ENCODE data around the gene PIK3AP1. TPM values are rescaled to one million over a fixed set of nuclear protein-coding genes. Genes with fewer than 3 reads are reported as not detected.

Gene PIK3AP1
- total RNA-seq, 1 donor from 2014 or later, result 1.3 TPM

GRCh38 chr10:96616961-96617360 is 103.4 kb downstream of the PIK3AP1 start:
- H3K27me3 Mint-ChIP-seq (ENCODE audit: low read depth), result no peaks in the 10 kb centered on the region
- H3K9me3 Mint-ChIP-seq, result no peaks in the 10 kb centered on the region
- H3K36me3 Mint-ChIP-seq (ENCODE audit: low read depth), result no peaks in the 10 kb centered on the region
- TF ChIP-seq CTCF (conservative IDR thresholded peaks at IDR 0.05), result no peak
- no peak overlapping the region for H3K4me3 Mint-ChIP-seq
- no peak overlapping the region for H3K27ac Mint-ChIP-seq (ENCODE audit: unreplicated experiment)
- H3K4me1 Mint-ChIP-seq, result peaks cover 13% of the 10 kb centered on the region
- no peak for DNase-seq (ENCODE audit: low read depth, low spot score)

GRCh38 chr10:96614515-96614914 is 105.8 kb downstream of the PIK3AP1 start:
- no peak for TF ChIP-seq CTCF (conservative IDR thresholded peaks at IDR 0.05)
- H3K4me1 Mint-ChIP-seq, result peaks cover 17% of the 10 kb centered on the region
- DNase-seq (ENCODE audit: low read depth, low spot score), result no peak
- no peak overlapping the region for H3K4me3 Mint-ChIP-seq
- no peak overlapping the region for H3K27ac Mint-ChIP-seq (ENCODE audit: unreplicated experiment)
- no peaks in the 10 kb centered on the region for H3K36me3 Mint-ChIP-seq (ENCODE audit: low read depth)
- no peaks in the 10 kb centered on the region for H3K9me3 Mint-ChIP-seq
- H3K27me3 Mint-ChIP-seq (ENCODE audit: low read depth), result no peaks in the 10 kb centered on the region

GRCh38 chr10:96613576-96613975 is 106.7 kb downstream of the PIK3AP1 start:
- H3K27me3 Mint-ChIP-seq (ENCODE audit: low read depth), result no peaks in the 10 kb centered on the region
- DNase-seq (ENCODE audit: low read depth, low spot score), result no peak
- H3K4me3 Mint-ChIP-seq, result no peak overlapping the region
- H3K36me3 Mint-ChIP-seq (ENCODE audit: low read depth), result no peaks in the 10 kb centered on the region
- H3K4me1 Mint-ChIP-seq, result peaks cover 24% of the 10 kb centered on the region
- no peak for TF ChIP-seq CTCF (conservative IDR thresholded peaks at IDR 0.05)
- H3K27ac Mint-ChIP-seq (ENCODE audit: unreplicated experiment), result no peak overlapping the region
- no peaks in the 10 kb centered on the region for H3K9me3 Mint-ChIP-seq

- no peaks in the 10 kb centered on the region for H3K36me3 Mint-ChIP-seq (ENCODE audit: low read depth)
- DNase-seq (ENCODE audit: low read depth, low spot score), result no peak
- H3K4me1 Mint-ChIP-seq, result peaks cover 21% of the 10 kb centered on the region
- no peak for TF ChIP-seq CTCF (conservative IDR thresholded peaks at IDR 0.05)
- H3K27ac Mint-ChIP-seq (ENCODE audit: unreplicated experiment), result no peak overlapping the region
- peaks cover 4% of the 10 kb centered on the region for H3K27me3 Mint-ChIP-seq (ENCODE audit: low read depth)
- no peak overlapping the region for H3K4me3 Mint-ChIP-seq
- no peaks in the 10 kb centered on the region for H3K9me3 Mint-ChIP-seq
Observed at GRCh38 chr10:96612055-96612830, 108.1 kb downstream of the PIK3AP1 start.

DNA sequence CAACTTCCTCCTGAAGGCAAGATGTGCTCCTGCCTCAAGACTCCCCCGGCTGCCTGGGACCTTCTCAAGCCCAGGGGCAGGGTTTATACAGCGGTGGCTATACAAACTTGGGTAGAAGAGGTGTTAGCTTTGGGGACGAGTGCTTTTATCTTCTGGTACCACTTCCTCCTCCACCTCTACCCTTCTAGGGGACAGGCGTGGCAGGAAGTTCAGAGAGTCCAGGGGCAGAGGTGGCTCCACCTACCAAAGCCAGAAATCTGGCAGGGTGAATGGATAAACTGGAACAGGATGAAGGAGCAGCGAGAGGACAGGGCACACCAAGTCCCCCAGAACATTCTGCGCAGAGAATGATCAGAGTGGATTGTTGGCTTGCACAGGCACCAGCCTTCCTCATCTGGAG is 109.5 kb downstream of the PIK3AP1 start:
- no peaks in the 10 kb centered on the region for H3K36me3 Mint-ChIP-seq (ENCODE audit: low read depth)
- DNase-seq (ENCODE audit: low read depth, low spot score), result no peak
- no peaks in the 10 kb centered on the region for H3K9me3 Mint-ChIP-seq
- TF ChIP-seq CTCF (conservative IDR thresholded peaks at IDR 0.05), result no peak
- H3K4me3 Mint-ChIP-seq, result no peak overlapping the region
- no peak overlapping the region for H3K27ac Mint-ChIP-seq (ENCODE audit: unreplicated experiment)
- H3K27me3 Mint-ChIP-seq (ENCODE audit: low read depth), result peaks cover 4% of the 10 kb centered on the region
- peaks cover 20% of the 10 kb centered on the region for H3K4me1 Mint-ChIP-seq
